Stimulated activated naive B cell treated with anti-CD40 and anti-IgM and Interleukin-4, amounts not matched to agents 10 μg/mL and 1 μg/mL and 100 μg/mL, for 72 hours (primary cell): ENCODE measurements around the gene TRAM2.
A peak's percentile ranks its signal among the peaks of the same experiment; 100 is the strongest.

Source experiments
- ATAC-seq, 2 donors: fragments of 150-1000 bp; cut with Tn5 transposase; replicated peaks; 2 replicates each; pipeline ENCODE4 v1.10.0; 2021; ENCODE audit warnings: moderate library complexity in 1 of 2
- DNase-seq: peaks from one replicate; pipeline ENCODE4 v3.0.0; 2021
- H3K27ac Mint-ChIP-seq: one replicate; pipeline ENCODE4 v1.8.0; 2022; ENCODE audit warnings: mild to moderate bottlenecking, mixed read lengths
- H3K27me3 Mint-ChIP-seq, 2 donors: one replicate each; pipeline ENCODE4 v1.8.0; 2022; ENCODE audit warnings: mixed read lengths in 2 of 2
- H3K36me3 Mint-ChIP-seq, 2 donors: one replicate each; pipeline ENCODE4 v1.8.0; 2022; ENCODE audit warnings: mixed read lengths in 2 of 2, mild to moderate bottlenecking in 1 of 2
- H3K4me1 Mint-ChIP-seq, 2 donors: one replicate each; pipeline ENCODE4 v1.8.0; 2022; ENCODE audit warnings: mixed read lengths in 2 of 2, mild to moderate bottlenecking in 1 of 2
- H3K4me3 Mint-ChIP-seq, 2 donors: one replicate each; pipeline ENCODE4 v1.8.0; 2022; ENCODE audit warnings: mild to moderate bottlenecking in 2 of 2, mixed read lengths in 2 of 2, moderate library complexity in 1 of 2
- H3K9me3 Mint-ChIP-seq, 2 donors: one replicate each; pipeline ENCODE4 v1.8.0; 2022; ENCODE audit warnings: mixed read lengths in 2 of 2, mild to moderate bottlenecking in 1 of 2

The TRAM2 gene, protein sequence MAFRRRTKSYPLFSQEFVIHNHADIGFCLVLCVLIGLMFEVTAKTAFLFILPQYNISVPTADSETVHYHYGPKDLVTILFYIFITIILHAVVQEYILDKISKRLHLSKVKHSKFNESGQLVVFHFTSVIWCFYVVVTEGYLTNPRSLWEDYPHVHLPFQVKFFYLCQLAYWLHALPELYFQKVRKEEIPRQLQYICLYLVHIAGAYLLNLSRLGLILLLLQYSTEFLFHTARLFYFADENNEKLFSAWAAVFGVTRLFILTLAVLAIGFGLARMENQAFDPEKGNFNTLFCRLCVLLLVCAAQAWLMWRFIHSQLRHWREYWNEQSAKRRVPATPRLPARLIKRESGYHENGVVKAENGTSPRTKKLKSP

DNA sequence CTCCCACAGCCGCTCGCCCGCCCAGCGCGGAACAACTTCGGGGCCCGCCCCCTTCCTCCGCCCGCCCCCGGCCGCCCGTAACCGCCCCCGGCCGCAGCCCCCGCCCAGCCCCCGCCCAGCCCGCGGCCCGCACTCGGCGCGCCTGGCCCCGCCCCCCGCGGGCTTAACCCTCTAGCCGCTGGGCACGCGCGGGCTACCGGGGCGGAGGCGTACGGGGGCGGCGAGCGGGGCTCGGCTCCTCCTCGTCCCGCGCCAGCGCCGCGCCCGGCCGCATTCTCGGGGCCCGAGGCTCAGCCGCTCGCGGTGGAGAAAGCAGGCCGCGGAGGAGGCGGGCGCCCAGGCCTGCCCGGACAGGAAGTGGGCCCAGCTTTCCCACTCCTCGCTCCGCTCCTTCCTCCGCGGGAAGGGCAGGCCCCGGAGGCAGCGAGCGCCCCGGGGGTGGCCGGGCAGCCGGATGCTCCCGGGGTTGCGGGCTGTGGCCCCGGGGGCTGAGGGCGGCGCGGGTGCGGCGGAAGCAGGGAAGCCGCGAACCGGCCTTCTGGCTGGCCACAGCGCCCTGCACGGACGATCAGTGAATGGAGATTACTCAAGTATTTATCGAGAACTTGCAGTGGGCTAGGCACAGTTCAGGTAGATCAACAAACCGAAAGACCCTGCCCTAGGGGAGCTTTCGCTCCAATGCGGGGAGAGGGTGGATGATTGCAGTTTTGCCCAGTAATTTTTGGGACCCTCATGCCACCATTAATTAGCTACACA, at the start of gene TRAM2:
Gene TRAM2, minus strand, starts transcription at position 39 of the 756 bp plus-strand sequence. CDS start 145 bp downstream, outside the sequence.
- peak; percentile 60 for DNase-seq
- peaks cover 32 to 47% of the 10 kb centered on the region in 2 donors for H3K4me1 Mint-ChIP-seq

DNA sequence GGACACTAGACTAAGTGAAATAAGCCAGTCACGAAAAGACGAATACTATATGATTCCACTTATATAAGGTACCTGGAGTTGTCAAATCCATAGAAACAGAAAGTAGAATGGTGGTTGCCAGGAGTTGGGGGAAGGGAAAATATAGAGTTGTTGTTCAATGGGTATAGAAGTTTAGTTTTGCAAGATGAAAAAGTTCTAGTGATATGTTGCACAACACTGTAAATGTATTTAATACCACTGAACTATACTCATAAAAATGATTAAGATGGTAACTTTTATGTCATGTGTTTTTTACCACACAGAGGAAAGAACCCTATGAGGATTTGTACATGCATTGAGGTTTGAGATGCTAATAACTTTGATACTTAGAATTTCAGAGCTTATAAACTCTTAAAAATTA, 46.0 kb upstream of the TRAM2 start:
- H3K4me3 Mint-ChIP-seq: no peak overlapping the region

More for the DNA sequence above, at the start of gene TRAM2:
- peak; percentile 69 to 75 for ATAC-seq
- H3K9me3 Mint-ChIP-seq: no peaks in the 10 kb centered on the region
- H3K27me3 Mint-ChIP-seq: no peaks in the 10 kb centered on the region
- peak within 1 kb of the TSS; percentile 86 to 92 for H3K4me3 Mint-ChIP-seq
- H3K27ac Mint-ChIP-seq: peak within 1 kb of the TSS; percentile 89
- H3K36me3 Mint-ChIP-seq: peaks cover 6 to 19% of the 10 kb centered on the region in 2 donors

DNA sequence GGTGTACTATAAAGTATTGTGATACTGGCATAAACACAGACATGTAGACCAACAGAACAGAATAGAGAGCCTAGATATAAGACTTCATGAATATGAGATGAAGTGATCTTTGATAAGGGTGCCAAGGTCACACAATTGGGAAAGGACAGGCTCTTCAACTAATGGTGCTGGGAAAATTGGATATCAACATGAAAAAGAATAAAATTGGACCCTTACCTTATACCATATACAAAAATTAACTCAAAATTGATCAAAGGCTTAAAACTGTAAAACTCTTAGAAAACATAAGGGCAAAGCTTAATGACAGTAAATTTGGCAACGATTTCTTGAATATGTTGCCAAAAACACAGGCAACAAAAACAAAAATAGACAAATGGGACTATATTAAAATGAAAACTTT, 44.8 kb upstream of the TRAM2 start:
- DNase-seq: no peak
- H3K9me3 Mint-ChIP-seq: no peaks in the 10 kb centered on the region

More for the DNA sequence above, 46.0 kb upstream of the TRAM2 start:
- no peak overlapping the region for H3K27ac Mint-ChIP-seq
- no peaks in the 10 kb centered on the region for H3K27me3 Mint-ChIP-seq
- no peaks in the 10 kb centered on the region for H3K4me1 Mint-ChIP-seq
- no peak for ATAC-seq
- no peaks in the 10 kb centered on the region for H3K9me3 Mint-ChIP-seq
- no peak for DNase-seq
- H3K36me3 Mint-ChIP-seq: no peaks in the 10 kb centered on the region

DNA sequence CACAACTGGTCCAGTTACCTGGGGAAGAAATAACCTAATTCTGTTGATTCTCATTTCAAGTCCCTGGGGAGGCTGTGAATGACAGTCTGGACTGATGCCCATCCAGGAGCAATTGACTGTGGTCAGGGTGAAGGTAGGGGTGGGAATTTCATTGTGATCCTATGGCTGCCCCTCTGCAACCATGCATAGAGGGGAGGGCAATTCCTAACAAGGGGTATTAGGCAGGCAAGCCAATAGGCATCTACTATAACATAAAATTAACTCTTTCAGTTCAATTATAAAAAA, 44.0 kb upstream of the TRAM2 start:
- Mint-ChIP-seq H3K27me3 (no peaks in the 10 kb centered on the region), H3K36me3 (no peaks in the 10 kb centered on the region), H3K27ac (no peak overlapping the region), H3K4me3 (no peak overlapping the region), H3K4me1 (no peaks in the 10 kb centered on the region), H3K9me3 (no peaks in the 10 kb centered on the region)
- ATAC-seq: no peak
- no peak for DNase-seq

More for the DNA sequence above, 44.8 kb upstream of the TRAM2 start:
- Mint-ChIP-seq H3K27ac (no peak overlapping the region), H3K4me1 (no peaks in the 10 kb centered on the region), H3K36me3 (no peaks in the 10 kb centered on the region), H3K4me3 (no peak overlapping the region), H3K27me3 (no peaks in the 10 kb centered on the region)
- no peak for ATAC-seq

DNA sequence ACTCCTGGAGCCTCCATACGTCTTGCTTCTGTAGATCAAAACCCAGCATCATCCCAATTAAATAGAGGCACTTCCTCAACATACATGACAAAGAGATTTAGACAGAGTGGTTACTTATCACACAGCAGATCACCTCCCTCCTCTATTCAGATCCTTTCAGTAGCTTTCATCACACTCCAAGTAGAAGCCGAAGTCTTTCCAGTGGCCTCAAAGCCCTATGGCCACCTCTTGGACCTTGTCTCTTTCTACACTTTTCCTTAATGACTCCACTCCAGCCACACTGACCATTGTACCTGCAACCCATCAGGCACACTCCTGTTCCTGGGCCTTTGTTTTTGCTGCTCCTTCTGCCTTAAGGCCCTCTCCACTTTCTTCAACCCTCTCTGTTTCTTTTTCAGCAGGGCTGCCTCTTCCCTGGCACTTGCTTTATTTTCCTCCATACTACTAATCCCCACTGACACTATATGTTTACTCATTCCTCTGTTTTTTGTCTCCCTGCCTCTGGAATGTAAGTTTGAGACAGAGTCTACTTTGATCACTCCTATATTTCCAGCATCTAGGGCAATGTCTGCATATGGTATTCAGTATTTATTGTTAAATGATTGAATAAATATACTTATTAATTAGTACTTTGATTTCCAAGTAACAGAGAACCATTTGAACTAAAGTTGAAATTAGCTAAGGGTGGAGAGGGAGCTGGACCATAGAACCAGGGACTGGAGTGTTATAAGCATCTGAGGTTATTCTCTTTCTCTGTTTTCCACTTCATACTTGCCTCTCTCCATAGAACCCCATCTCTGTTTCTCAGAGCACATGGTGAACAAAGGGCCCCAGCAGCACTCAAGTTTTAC, 43.4 kb upstream of the TRAM2 start:
- H3K27ac Mint-ChIP-seq: no peak overlapping the region
- no peak for DNase-seq

DNA sequence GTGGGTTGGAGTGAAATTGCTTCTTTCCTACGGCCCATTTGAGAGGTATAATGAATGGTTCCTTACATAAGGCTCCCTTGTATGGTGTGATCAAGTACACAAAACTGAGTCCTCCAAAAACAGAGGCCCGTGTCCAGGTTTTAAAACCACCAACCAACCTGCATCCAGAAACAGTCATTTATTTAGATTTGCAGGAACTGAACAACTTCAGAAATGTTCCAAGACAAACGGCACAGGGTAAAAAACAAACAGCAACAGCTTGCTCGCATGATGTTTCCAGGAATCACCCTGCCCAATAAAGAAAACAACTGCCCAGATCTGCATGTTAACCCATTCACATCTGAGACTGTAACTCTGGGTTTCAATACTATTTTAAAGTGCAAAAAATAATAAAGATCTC, 40.2 kb upstream of the TRAM2 start:
- Mint-ChIP-seq H3K27me3 (peaks cover 0 to 4% of the 10 kb centered on the region in 2 donors), H3K36me3 (no peaks in the 10 kb centered on the region), H3K4me1 (no peaks in the 10 kb centered on the region), H3K4me3 (no peak overlapping the region), H3K9me3 (no peaks in the 10 kb centered on the region), H3K27ac (no peak overlapping the region)
- ATAC-seq (no peak), DNase-seq (no peak)

More for the DNA sequence above, 43.4 kb upstream of the TRAM2 start:
- no peaks in the 10 kb centered on the region for H3K36me3 Mint-ChIP-seq
- H3K27me3 Mint-ChIP-seq: peaks cover 0 to 2% of the 10 kb centered on the region in 2 donors
- ATAC-seq: no peak
- H3K9me3 Mint-ChIP-seq: no peaks in the 10 kb centered on the region
- H3K4me3 Mint-ChIP-seq: no peak overlapping the region
- no peaks in the 10 kb centered on the region for H3K4me1 Mint-ChIP-seq

DNA sequence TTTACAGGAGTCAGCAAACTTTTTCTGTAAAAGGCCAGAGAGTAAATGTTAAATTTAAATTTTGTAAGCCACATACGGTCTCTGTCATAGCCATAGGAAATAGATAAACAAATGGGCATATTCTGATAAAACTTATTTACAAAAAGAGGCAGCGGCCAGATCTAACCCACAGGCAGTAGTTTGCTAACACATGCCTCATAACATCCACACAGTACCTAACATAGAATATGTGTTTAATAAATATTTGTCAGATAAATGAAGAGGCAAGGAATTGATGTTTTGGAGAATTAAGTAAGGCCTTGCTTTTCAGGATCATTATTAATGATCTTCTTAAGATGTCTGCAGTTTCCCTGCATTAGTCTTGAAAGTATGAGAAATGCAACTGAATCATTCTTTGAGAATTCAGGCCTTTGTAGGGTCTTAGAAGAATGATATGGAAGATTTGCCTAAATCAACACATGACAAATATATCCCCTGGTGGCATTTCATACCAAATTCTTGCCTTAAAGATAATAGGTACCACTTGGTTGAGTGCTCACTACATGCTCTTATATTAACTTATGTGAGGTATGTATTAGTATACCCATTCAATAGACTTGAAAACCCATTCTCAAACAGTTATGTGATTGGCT, 39.3 kb upstream of the TRAM2 start:
- Mint-ChIP-seq H3K27ac (no peak overlapping the region), H3K27me3 (peaks cover 0 to 4% of the 10 kb centered on the region in 2 donors), H3K4me1 (no peaks in the 10 kb centered on the region), H3K4me3 (no peak overlapping the region), H3K9me3 (no peaks in the 10 kb centered on the region), H3K36me3 (no peaks in the 10 kb centered on the region)
- ATAC-seq (no peak), DNase-seq (no peak)

DNA sequence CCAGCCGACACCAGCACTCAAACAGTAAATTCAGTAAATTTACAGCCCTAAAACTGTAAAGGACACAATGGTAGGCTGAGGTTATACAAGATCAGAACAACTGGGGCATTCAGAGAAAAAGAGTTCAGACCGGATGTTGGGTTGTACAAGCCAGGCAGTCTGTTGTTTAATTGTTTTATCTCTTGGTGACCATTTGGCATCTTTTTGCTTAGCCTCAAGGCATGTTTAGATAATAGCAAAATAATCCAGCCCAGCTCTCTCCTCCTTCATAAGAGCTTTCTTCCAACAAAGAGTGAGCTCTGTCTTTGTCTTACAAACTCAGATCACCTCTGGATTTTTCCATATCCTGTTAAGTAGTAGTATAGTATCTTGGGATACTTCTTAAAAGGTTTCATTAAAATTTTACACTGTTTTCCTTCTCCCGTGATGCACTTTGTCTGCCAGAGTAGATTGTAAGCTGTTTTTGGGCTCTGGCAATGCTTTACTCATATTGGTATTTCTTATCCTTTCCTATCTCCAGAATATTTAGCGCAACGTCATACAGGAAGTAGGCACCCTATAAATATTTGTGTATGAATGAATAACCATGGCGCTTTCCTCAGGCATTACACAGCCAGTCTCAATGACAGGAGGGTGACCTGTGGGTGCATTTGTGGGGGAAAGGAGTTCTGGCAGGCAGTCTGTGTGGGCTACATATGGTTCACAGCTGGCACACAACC, 35.6 kb upstream of the TRAM2 start:
- DNase-seq (no peak), ATAC-seq (no peak)
- no peak overlapping the region for H3K27ac Mint-ChIP-seq
- H3K36me3 Mint-ChIP-seq: no peaks in the 10 kb centered on the region
- H3K4me1 Mint-ChIP-seq: no peaks in the 10 kb centered on the region
- H3K4me3 Mint-ChIP-seq: no peak overlapping the region
- H3K9me3 Mint-ChIP-seq: peaks cover 4 to 6% of the 10 kb centered on the region in 2 donors
- H3K27me3 Mint-ChIP-seq: peaks cover 13 to 15% of the 10 kb centered on the region in 2 donors

DNA sequence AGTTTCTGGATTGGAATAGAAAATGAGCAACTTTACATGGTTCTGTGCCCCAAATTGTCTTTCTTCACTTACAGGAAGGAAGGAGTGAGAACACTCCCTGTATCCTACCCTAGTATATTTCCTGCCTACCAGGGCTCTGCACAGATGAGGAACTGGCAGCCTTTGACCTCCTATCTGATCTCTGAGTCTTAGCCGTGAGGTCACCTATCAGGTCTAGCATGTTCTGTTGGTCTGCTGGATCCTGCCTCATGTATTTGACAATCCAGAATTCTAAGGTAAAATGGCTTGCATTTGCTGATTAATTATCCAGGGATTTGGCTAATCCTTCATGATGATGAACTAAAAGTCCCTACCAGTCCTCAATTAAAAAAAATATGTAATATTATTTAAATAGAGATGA, 35.0 kb upstream of the TRAM2 start:
- Mint-ChIP-seq H3K4me3 (no peak overlapping the region), H3K27me3 (peaks cover 13 to 15% of the 10 kb centered on the region in 2 donors), H3K4me1 (no peaks in the 10 kb centered on the region), H3K27ac (no peak overlapping the region), H3K9me3 (peaks cover 4 to 6% of the 10 kb centered on the region in 2 donors), H3K36me3 (no peaks in the 10 kb centered on the region)
- DNase-seq (no peak), ATAC-seq (no peak)

DNA sequence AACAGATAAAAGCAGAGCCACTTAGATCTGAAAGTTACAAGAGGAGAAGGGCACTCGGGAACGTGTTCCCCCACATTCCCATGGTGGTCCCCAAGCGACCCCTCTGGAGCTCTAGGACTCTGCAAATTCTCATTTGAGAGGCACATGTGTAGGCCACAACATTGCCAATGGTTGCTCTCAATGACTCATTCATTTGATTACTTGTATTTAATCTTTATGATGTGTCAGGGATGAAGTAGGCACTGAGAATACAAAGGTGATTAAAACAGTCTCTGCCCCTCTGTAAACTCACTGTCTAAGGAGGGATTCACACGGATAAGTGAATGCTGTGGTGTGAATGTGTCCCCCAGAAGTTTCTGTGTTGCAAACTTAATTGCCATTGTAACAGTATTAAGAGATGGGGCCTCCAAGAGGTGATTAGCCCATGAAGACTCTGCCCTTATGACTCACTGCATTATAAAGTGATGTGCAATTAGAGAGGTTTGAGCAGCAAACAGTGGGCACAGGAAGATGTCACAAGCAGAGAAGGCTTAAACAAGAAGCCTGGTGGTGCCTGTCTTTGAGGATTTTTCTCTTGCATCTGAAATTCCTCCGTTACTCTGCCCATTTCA, 34.0 kb upstream of the TRAM2 start:
- ATAC-seq (no peak), DNase-seq (no peak)

DNA sequence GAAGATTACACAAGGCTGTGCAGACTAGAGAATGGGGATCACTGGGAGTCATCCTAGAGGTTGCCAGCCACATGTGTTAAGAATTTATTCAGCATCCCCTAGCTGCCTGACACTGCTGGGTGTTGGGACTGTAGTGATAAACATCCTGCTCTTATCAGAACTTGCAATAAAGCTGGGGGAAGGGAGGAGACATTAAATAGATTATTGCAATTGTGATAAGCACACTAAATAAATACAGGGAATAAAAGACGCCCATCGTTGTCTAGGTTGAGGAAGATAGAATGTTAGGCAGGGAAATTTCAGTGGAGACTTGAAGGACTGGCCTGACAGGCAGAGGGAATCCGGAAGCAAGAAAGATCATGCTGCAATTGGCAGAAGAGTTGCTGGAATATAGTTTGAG, 33.2 kb upstream of the TRAM2 start:
- ATAC-seq (no peak), DNase-seq (no peak)
- H3K27ac Mint-ChIP-seq: no peak overlapping the region
- peaks cover 6 to 8% of the 10 kb centered on the region in 2 donors for H3K9me3 Mint-ChIP-seq
- H3K4me1 Mint-ChIP-seq: no peaks in the 10 kb centered on the region
- no peaks in the 10 kb centered on the region for H3K36me3 Mint-ChIP-seq
- H3K27me3 Mint-ChIP-seq: peaks cover 13 to 18% of the 10 kb centered on the region in 2 donors
- no peak overlapping the region for H3K4me3 Mint-ChIP-seq

More for the DNA sequence above, 34.0 kb upstream of the TRAM2 start:
- Mint-ChIP-seq H3K4me3 (no peak overlapping the region), H3K36me3 (no peaks in the 10 kb centered on the region), H3K9me3 (peaks cover 6 to 8% of the 10 kb centered on the region in 2 donors), H3K27me3 (peaks cover 13 to 21% of the 10 kb centered on the region in 2 donors), H3K4me1 (no peaks in the 10 kb centered on the region), H3K27ac (no peak overlapping the region)

DNA sequence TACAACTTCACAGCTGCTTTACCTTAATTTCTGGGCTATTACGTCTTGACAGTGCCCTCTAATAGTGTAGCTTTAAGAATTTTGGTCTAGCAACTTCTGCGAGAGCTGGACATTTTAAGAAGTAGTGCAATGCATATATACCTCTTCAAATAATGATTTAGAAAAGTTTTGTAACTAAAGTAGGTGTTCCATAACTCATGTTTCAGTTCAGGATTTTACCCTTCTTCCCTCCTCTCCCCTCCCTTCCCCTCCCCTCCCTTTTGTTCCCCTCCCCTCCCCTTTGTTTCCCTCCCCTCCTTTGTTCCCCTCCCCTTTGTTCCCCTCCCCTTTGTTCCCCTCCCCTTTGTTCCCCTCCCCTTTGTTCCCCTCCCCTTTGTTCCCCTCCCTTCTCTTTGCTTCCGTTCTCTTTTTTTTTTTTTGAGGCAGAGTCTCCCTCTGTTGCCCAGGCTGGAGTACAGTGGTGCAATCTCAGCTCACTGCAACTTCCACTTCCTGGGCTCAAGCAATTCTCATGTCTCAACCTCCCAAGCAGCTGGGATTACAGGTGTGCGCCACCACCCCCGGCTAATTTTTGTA, 28.8 kb upstream of the TRAM2 start:
- H3K9me3 Mint-ChIP-seq: peaks cover 6 to 8% of the 10 kb centered on the region in 2 donors
- no peak for DNase-seq
- peaks cover 13 to 21% of the 10 kb centered on the region in 2 donors for H3K27me3 Mint-ChIP-seq
- no peak overlapping the region for H3K4me3 Mint-ChIP-seq
- no peak overlapping the region for H3K27ac Mint-ChIP-seq
- H3K4me1 Mint-ChIP-seq: no peaks in the 10 kb centered on the region
- H3K36me3 Mint-ChIP-seq: no peaks in the 10 kb centered on the region
- ATAC-seq: no peak
